ENCODE data around the gene AGAP9.
"Not testable (repeated sequence)": the region's sequence is repeated elsewhere in the genome, so short reads cannot be mapped to it uniquely, and the experiment has no call there.

AGAP9 gene

GRCh38 chr10:47485943-47486342, 37.5 kb downstream of the AGAP9 start:
- not testable (repeated sequence) for DNase-seq (ENCODE audit: low read depth, low spot score)

GRCh38 chr10:47484786-47485185, 38.7 kb downstream of the AGAP9 start:
- not testable (repeated sequence) for DNase-seq (ENCODE audit: low read depth, low spot score)

- not testable (repeated sequence) for DNase-seq (ENCODE audit: low read depth, low spot score)
Measured at GRCh38 chr10:47483923-47484322, 39.5 kb downstream of the AGAP9 start, which contains the start of gene ANXA8. Gene ANXA8, minus strand, starts transcription at chr10:47484115. Its CDS starts 182 bp downstream, at chr10:47483933.

- DNase-seq (ENCODE audit: low read depth, low spot score) = not testable (repeated sequence)
Measured at GRCh38 chr10:47482367-47482766, 41.1 kb downstream of the AGAP9 start.

- DNase-seq (ENCODE audit: low read depth, low spot score) = not testable (repeated sequence)
Measured at GRCh38 chr10:47481768-47482181, 41.7 kb downstream of the AGAP9 start.

- DNase-seq (ENCODE audit: low read depth, low spot score) = not testable (repeated sequence)
Measured at GRCh38 chr10:47481182-47481766, 42.2 kb downstream of the AGAP9 start.

- not testable (repeated sequence) for DNase-seq (ENCODE audit: low read depth, low spot score)
Measured at GRCh38 chr10:47480133-47480532, 43.3 kb downstream of the AGAP9 start.

GRCh38 chr10:47478114-47478513, 45.3 kb downstream of the AGAP9 start:
- DNase-seq (ENCODE audit: low read depth, low spot score) = not testable (repeated sequence)

GRCh38 chr10:47477078-47477477, 46.4 kb downstream of the AGAP9 start:
- not testable (repeated sequence) for DNase-seq (ENCODE audit: low read depth, low spot score)

GRCh38 chr10:47475101-47475500, 48.3 kb downstream of the AGAP9 start:
- not testable (repeated sequence) for DNase-seq (ENCODE audit: low read depth, low spot score)

- DNase-seq (ENCODE audit: low read depth, low spot score) = not testable (repeated sequence)
Measured at GRCh38 chr10:47473516-47473915, 49.9 kb downstream of the AGAP9 start.

- not testable (repeated sequence) for DNase-seq (ENCODE audit: low read depth, low spot score)
Measured at GRCh38 chr10:47472647-47473046, 50.8 kb downstream of the AGAP9 start.

GRCh38 chr10:47472072-47472471, 51.4 kb downstream of the AGAP9 start:
- DNase-seq (ENCODE audit: low read depth, low spot score) = not testable (repeated sequence)

GRCh38 chr10:47468731-47469528, 54.5 kb downstream of the AGAP9 start:
- not testable (repeated sequence) for DNase-seq (ENCODE audit: low read depth, low spot score)

- DNase-seq (ENCODE audit: low read depth, low spot score) = not testable (repeated sequence)
Measured at GRCh38 chr10:47467957-47468356, 55.5 kb downstream of the AGAP9 start.

- not testable (repeated sequence) for DNase-seq (ENCODE audit: low read depth, low spot score)
Measured at GRCh38 chr10:47467458-47467857, 56.0 kb downstream of the AGAP9 start.

- DNase-seq (ENCODE audit: low read depth, low spot score) = not testable (repeated sequence)
Measured at GRCh38 chr10:47465216-47465917, 58.1 kb downstream of the AGAP9 start.

GRCh38 chr10:47462577-47463358, 60.7 kb downstream of the AGAP9 start:
- not testable (repeated sequence) for DNase-seq (ENCODE audit: low read depth, low spot score)

- DNase-seq (ENCODE audit: low read depth, low spot score) = not testable (repeated sequence)
Measured at GRCh38 chr10:47461261-47461687, 62.2 kb downstream of the AGAP9 start.

- DNase-seq (ENCODE audit: low read depth, low spot score) = no peak
Measured at GRCh38 chr10:47458466-47459154, 64.8 kb downstream of the AGAP9 start.

- no peak for DNase-seq (ENCODE audit: low read depth, low spot score)
Measured at GRCh38 chr10:47457826-47458225, 65.6 kb downstream of the AGAP9 start.

All from brain pericyte (primary cell).